Subcutaneous abdominal adipose tissue (tissue), 5 donors: ENCODE measurements around the gene CCDC117.

Experiments used
- H3K27ac ChIP-seq: one replicate; pipeline ENCODE4 v1.7.0; 2013; ENCODE audit warnings: low read depth, mild to moderate bottlenecking, inconsistent platforms, low read length, moderate library complexity
- H3K27me3 ChIP-seq, 5 donors: one replicate each; pipeline ENCODE4 v1.7.0; 2013; ENCODE audit warnings: low read length in 5 of 5, inconsistent platforms in 1 of 5; ENCODE audit not compliant: control insufficient read depth in 5 of 5, insufficient read depth in 4 of 5
- H3K36me3 ChIP-seq, 5 donors: one replicate each; pipeline ENCODE4 v1.7.0; 2013; ENCODE audit warnings: low read length in 5 of 5; ENCODE audit not compliant: control insufficient read depth in 5 of 5, insufficient read depth in 5 of 5
- H3K4me1 ChIP-seq, 5 donors: one replicate each; pipeline ENCODE4 v1.7.0; 2013; ENCODE audit warnings: low read length in 5 of 5, mild to moderate bottlenecking in 3 of 5, moderate library complexity in 1 of 5; ENCODE audit not compliant: control insufficient read depth in 5 of 5, insufficient read depth in 5 of 5
- H3K4me3 ChIP-seq, 5 donors: one replicate each; pipeline ENCODE4 v1.7.0; 2013; ENCODE audit warnings: low read length in 5 of 5, low read depth in 1 of 5
- H3K9ac ChIP-seq, 5 donors: one replicate each; pipeline ENCODE4 v1.7.0; 2013; ENCODE audit warnings: low read length in 5 of 5, mild to moderate bottlenecking in 4 of 5, moderate library complexity in 3 of 5
- H3K9me3 ChIP-seq, 5 donors: one replicate each; pipeline ENCODE4 v1.7.0; 2013; ENCODE audit warnings: low read length in 5 of 5; ENCODE audit not compliant: control insufficient read depth in 5 of 5
- donor health status: healthy.
- donor health status: healthy.
- donor health status: healthy.
- donor health status: healthy.
- donor health status: healthy.

Gene CCDC117

GRCh38 chr22:28768701-28769393, 3.6 kb upstream of the CCDC117 start:
- Histone ChIP-seq H3K9me3 (peaks cover 0 to 5% (median 0%) of the 10 kb centered on the region in 5 donors), H3K9ac (no peak overlapping the region), H3K4me3 (no peak overlapping the region), H3K4me1 (peaks cover 0 to 10% (median 7%) of the 10 kb centered on the region in 5 donors), H3K27ac (no peak overlapping the region), H3K27me3 (no peaks in the 10 kb centered on the region), H3K36me3 (no peaks in the 10 kb centered on the region)

GRCh38 chr22:28769394-28770085, 3.0 kb upstream of the CCDC117 start:
- H3K27ac ChIP-seq: no peak overlapping the region
- peaks cover 0 to 5% (median 0%) of the 10 kb centered on the region in 5 donors for H3K9me3 ChIP-seq
- no peaks in the 10 kb centered on the region for H3K27me3 ChIP-seq

GRCh38 chr22:28771195-28771791, 1.2 kb upstream of the CCDC117 start:
- H3K36me3 ChIP-seq: peaks cover 0 to 12% (median 0%) of the 10 kb centered on the region in 5 donors
- H3K27ac ChIP-seq: no peak overlapping the region
- H3K4me1 ChIP-seq: peaks cover 0 to 17% (median 12%) of the 10 kb centered on the region in 5 donors
- no peaks in the 10 kb centered on the region for H3K27me3 ChIP-seq
- no peak overlapping the region for H3K4me3 ChIP-seq
- peaks cover 0 to 5% (median 0%) of the 10 kb centered on the region in 5 donors for H3K9me3 ChIP-seq
- H3K9ac ChIP-seq: no peak overlapping the region

More at GRCh38 chr22:28769394-28770085, 3.0 kb upstream of the CCDC117 start:
- Histone ChIP-seq H3K9ac (no peak overlapping the region), H3K4me3 (no peak overlapping the region), H3K4me1 (peaks cover 0 to 17% (median 11%) of the 10 kb centered on the region in 5 donors), H3K36me3 (peaks cover 0 to 2% (median 0%) of the 10 kb centered on the region in 5 donors)

GRCh38 chr22:28773461-28773867, 969 bp downstream of the CCDC117 start:
- Histone ChIP-seq H3K9ac (peak overlapping the region; percentile 7 to 99 (median 94)), H3K4me3 (peak overlapping the region; percentile 74 to 88 (median 80)), H3K4me1 (peaks cover 0 to 17% (median 12%) of the 10 kb centered on the region in 5 donors), H3K36me3 (peaks cover 0 to 26% (median 3%) of the 10 kb centered on the region in 5 donors), H3K9me3 (peaks cover 0 to 5% (median 0%) of the 10 kb centered on the region in 5 donors), H3K27ac (peak overlapping the region; percentile 95), H3K27me3 (no peaks in the 10 kb centered on the region)

DNA sequence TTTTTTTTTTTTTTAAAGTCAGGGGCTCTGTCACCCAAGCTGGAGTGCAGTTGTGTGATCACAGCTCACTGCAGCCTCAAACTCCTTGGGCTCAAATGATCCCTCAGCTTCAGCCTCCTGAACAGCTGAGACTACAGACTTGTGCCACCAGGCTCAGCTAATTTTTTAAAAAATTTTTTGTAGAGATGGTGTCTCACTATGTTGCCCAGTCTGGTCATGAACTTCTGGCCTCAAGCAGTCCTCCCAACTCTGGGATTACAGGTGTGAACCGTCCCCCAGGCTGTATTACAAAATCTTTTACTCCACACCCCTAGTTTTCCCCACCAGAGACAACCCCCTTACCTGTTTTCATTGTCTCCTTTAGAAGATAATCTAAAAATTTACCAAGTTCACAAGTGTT, 1.9 kb downstream of the CCDC117 start:
- Histone ChIP-seq H3K9ac (peak overlapping the region in 2 of 5 donors; percentile 17 to 26), H3K9me3 (peaks cover 0 to 2% (median 0%) of the 10 kb centered on the region in 5 donors), H3K27ac (no peak overlapping the region), H3K4me3 (no peak overlapping the region), H3K4me1 (peaks cover 0 to 21% (median 12%) of the 10 kb centered on the region in 5 donors), H3K36me3 (peaks cover 0 to 26% (median 3%) of the 10 kb centered on the region in 5 donors), H3K27me3 (no peaks in the 10 kb centered on the region)

- H3K9me3 ChIP-seq: no peaks in the 10 kb centered on the region
- H3K36me3 ChIP-seq: peaks cover 22 to 56% (median 30%) of the 10 kb centered on the region in 5 donors
- H3K4me1 ChIP-seq: peaks cover 0 to 9% (median 4%) of the 10 kb centered on the region in 5 donors
- no peak overlapping the region for H3K27ac ChIP-seq
- no peak overlapping the region for H3K4me3 ChIP-seq
- no peaks in the 10 kb centered on the region for H3K27me3 ChIP-seq
- no peak overlapping the region for H3K9ac ChIP-seq
These were observed 7.3 kb downstream of the CCDC117 start for GRCh38 chr22:28779833-28780232.

DNA sequence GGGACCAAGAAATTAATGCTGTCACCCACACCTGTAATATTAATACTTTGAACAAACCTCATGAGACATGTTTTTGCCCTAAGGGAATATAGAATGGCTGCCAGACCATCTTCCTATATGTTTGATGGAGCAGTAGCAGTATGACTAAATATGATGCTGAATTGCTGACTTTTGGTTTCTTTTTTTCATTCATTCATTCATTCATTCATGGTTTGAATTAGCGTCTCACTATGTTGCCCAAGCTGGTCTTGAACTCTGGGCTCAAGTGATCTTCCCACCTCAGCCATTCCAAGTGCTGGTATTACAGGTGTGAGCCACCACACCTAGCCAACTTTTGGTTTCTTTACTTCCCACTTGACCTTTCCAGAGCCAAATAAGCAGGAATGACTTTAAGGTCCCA, 7.8 kb downstream of the CCDC117 start:
- no peaks in the 10 kb centered on the region for H3K9me3 ChIP-seq
- no peak overlapping the region for H3K9ac ChIP-seq
- H3K4me3 ChIP-seq: no peak overlapping the region
- H3K4me1 ChIP-seq: peaks cover 0 to 9% (median 4%) of the 10 kb centered on the region in 5 donors
- peaks cover 22 to 60% (median 34%) of the 10 kb centered on the region in 5 donors for H3K36me3 ChIP-seq
- no peaks in the 10 kb centered on the region for H3K27me3 ChIP-seq
- H3K27ac ChIP-seq: no peak overlapping the region

DNA sequence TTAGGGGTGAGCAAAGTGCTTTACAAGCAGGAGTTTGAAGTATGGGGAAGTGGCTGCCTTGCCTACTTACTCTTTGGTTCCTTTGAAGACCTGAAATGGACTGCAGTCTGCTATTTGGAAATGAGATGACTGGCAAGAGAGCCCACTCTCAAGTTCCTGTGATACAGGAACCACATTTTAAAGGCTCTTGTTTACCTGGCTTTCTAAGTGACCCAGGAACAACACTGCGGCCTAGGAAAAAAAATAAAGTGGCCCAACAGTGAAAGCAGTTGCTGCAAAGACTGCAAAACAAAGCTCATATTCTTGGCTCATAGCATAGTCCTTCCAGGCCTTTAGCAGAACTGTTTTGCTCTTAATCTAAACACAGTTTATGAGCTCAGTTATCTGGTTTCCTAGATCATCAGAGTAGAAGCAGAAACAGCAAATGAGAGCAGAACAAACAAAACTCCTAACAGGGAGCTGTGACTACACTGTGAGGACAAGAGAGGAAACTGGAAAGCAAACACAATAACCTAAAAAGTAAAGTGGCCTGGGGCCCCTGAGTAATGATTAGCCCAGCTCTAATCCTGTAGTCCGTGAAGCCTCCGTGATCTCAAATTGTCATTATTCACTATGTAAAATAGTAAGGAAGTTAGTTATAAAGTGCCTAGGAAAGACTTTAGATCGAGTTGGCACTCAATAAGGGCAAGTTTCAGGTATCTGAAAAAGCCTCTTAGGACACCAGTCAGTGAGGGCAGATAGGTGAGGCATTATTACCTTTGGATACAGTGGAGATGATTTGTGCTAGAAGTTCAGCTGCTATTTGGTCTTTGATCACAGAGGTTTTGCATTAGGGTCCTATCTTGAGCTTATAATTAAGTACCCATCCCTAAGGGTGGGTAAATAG, 11.5 kb downstream of the CCDC117 start:
- Histone ChIP-seq H3K9me3 (no peaks in the 10 kb centered on the region), H3K4me1 (peaks cover 0 to 5% (median 0%) of the 10 kb centered on the region in 5 donors), H3K36me3 (peaks cover 42 to 62% (median 52%) of the 10 kb centered on the region in 5 donors), H3K9ac (no peak overlapping the region), H3K4me3 (no peak overlapping the region), H3K27ac (no peak overlapping the region), H3K27me3 (no peaks in the 10 kb centered on the region)

- Histone ChIP-seq H3K27ac (no peak overlapping the region), H3K9ac (no peak overlapping the region), H3K9me3 (no peaks in the 10 kb centered on the region), H3K4me1 (no peaks in the 10 kb centered on the region), H3K27me3 (no peaks in the 10 kb centered on the region), H3K36me3 (peaks cover 33 to 53% (median 40%) of the 10 kb centered on the region in 5 donors), H3K4me3 (no peak overlapping the region)
These were observed 16.1 kb downstream of the CCDC117 start for GRCh38 chr22:28788601-28789000.
